AG04450 (cell line): ENCODE data around the gene MXRA8. TPM values are rescaled to one million over a fixed set of nuclear protein-coding genes. Genes with fewer than 3 reads are reported as not detected.

Experiments used
- CTCF ChIA-PET: fragments of 300-600, 350-600 bp; formaldehyde crosslinking; extraction: SDS; loops from one replicate; lab custom pipeline; 2022; ENCODE audit warnings: antibody characterized with exemption, inconsistent platforms; lab: Charles Lee
- POLR2A ChIA-PET: fragments of 350-600 bp; formaldehyde crosslinking; extraction: SDS; loops from one replicate; lab custom pipeline; 2021; ENCODE audit warnings: antibody characterized with exemption, inconsistent platforms; lab: Yijun Ruan, JAX
- DNase-seq: peaks from one replicate; pipeline ENCODE4 v3.0.0-alpha.2; 2011; ENCODE audit warnings: low read depth, low spot score
- H3K27ac ChIP-seq: one replicate; pipeline ENCODE4 v1.5.1; 2012; ENCODE audit warnings: low read depth, low read length, control low read depth
- H3K27me3 ChIP-seq: one replicate; pipeline ENCODE4 v1.6.0; 2012; ENCODE audit warnings: low read length; ENCODE audit not compliant: control insufficient read depth, insufficient read depth
- H3K4me3 ChIP-seq: 2 replicates; pipeline ENCODE4 v1.5.1; 2011; ENCODE audit warnings: mild to moderate bottlenecking, low read depth, low read length, control low read depth
- H3K9me3 ChIP-seq: 2 replicates; pipeline ENCODE4 v1.5.1; 2012; ENCODE audit warnings: low read length; ENCODE audit not compliant: control insufficient read depth, insufficient read depth
- polyA plus RNA-seq: library from polyadenylated mRNA; depleted of rRNA; stranded (reverse); fragments of >200 nt; gene quantifications from 2 replicates; pipeline ENCODE4 v1.2.3, GENCODE V29; 2011
- TF ChIP-seq, protein P1 (sequence below): IDR thresholded peaks from 2 replicates; pipeline ENCODE4 v1.5.1; 2011; ENCODE audit warnings: low read depth, low read length, control low read depth, inconsistent platforms

The MXRA8 gene
- polyA plus RNA-seq, 1 experiment: 186 TPM

DNA sequence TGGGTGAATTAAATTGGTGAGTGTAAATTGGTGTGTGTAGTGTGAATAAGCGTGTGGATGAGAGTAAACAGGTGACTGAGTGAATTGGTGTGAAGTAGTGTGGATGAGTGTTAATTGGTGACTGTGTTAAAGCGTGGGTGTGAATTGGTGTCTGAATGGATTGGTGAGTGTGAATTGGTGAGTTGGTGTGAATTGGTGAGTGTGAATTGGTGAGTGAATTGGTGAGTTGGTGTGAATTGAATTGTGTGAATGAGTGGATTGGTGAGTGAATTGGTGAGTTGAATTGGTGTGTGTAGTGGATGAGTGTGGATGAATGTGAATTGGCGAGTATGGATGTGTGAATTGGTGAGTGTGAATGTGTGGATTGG, 8.3 kb upstream of the MXRA8 start:
- TF ChIP-seq, protein P1, sequence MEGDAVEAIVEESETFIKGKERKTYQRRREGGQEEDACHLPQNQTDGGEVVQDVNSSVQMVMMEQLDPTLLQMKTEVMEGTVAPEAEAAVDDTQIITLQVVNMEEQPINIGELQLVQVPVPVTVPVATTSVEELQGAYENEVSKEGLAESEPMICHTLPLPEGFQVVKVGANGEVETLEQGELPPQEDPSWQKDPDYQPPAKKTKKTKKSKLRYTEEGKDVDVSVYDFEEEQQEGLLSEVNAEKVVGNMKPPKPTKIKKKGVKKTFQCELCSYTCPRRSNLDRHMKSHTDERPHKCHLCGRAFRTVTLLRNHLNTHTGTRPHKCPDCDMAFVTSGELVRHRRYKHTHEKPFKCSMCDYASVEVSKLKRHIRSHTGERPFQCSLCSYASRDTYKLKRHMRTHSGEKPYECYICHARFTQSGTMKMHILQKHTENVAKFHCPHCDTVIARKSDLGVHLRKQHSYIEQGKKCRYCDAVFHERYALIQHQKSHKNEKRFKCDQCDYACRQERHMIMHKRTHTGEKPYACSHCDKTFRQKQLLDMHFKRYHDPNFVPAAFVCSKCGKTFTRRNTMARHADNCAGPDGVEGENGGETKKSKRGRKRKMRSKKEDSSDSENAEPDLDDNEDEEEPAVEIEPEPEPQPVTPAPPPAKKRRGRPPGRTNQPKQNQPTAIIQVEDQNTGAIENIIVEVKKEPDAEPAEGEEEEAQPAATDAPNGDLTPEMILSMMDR: no peak
- ChIA-PET POLR2A (no interaction called here), CTCF (no interaction called here)
- DNase-seq: no peak
- H3K4me3 ChIP-seq: no peak overlapping the region
- H3K9me3 ChIP-seq: no peaks in the 10 kb centered on the region
- H3K27me3 ChIP-seq: no peaks in the 10 kb centered on the region
- no peak overlapping the region for H3K27ac ChIP-seq

DNA sequence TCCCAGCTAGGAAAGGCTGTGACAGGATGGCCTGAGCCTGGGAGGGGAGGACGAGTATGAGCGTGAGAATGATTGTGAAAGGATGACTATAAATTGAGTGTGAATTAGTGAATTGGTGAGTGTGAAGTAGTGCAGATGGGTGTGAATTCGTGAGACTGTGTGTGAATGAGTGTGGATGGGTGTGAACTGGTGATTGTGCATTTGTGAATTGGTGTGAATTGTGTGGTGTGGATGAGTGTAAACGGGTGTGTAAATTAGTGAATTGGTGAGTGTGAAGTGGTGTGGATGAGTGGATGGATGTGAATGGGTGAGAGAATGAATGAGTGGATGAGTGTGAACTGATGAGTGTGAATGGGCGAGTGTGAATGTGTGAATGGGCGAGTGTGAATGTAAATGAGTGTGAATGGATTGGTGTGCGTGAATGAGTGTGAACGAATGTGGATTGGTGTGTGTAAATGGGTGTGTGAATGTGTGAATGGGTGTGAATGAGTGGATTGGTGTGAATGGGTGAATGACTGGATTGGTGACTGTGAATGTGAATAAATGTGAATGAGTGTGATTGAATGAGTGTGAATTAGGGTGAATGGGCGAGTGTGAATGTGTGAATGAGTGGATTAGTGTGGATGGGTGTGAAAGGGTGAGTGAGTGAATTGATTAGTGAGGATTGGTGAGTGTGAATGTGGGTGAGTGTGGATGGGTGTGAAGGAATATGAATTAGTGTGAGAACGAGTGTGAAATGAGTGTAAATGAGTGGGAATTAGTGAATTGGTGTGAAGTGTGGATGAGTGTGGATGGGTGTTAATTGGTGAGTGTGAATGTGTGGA, 7.7 kb upstream of the MXRA8 start:
- H3K27me3 ChIP-seq: no peaks in the 10 kb centered on the region
- H3K4me3 ChIP-seq: no peak overlapping the region
- TF ChIP-seq, protein P1: no peak
- DNase-seq: no peak
- CTCF ChIA-PET: interaction anchor here (0.8 kb wide), 1 partner anchor 8 kb away, joined by 3 read pairs; no protein-coding TSS in a partner anchor
- H3K27ac ChIP-seq: no peak overlapping the region
- POLR2A ChIA-PET: no interaction called here
- no peaks in the 10 kb centered on the region; the same call in 1 of the 2 replicates for H3K9me3 ChIP-seq

DNA sequence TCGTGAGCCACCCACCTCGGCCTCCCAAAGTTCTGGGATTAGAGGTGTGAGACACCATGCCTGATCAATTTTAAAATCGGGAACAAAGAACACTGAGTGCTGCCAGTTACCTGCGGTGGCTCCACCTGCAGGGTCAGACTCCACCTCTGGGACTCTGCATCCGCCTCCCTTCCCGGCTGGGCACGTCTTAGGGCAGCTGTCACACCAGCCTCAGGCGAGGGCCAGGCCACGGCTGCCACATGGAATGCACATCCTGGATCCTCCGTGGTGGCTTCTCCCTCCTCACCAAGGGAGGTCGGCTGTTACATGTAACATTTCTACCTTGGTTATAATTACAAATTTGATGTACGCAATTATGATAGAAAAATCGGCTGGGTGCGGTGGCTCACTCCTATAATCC, 5.9 kb upstream of the MXRA8 start:
- DNase-seq: no peak
- CTCF ChIA-PET: no interaction called here
- H3K27ac ChIP-seq: no peak overlapping the region
- H3K4me3 ChIP-seq: no peak overlapping the region
- POLR2A ChIA-PET: interaction anchor here (0.9 kb wide), 1 partner anchor 11 kb away, joined by 3 read pairs; the partner anchor contains the start of gene AURKAIP1
- H3K9me3 ChIP-seq: no peaks in the 10 kb centered on the region; the same call in 1 of the 2 replicates
- no peaks in the 10 kb centered on the region for H3K27me3 ChIP-seq
- TF ChIP-seq, protein P1: no peak

DNA sequence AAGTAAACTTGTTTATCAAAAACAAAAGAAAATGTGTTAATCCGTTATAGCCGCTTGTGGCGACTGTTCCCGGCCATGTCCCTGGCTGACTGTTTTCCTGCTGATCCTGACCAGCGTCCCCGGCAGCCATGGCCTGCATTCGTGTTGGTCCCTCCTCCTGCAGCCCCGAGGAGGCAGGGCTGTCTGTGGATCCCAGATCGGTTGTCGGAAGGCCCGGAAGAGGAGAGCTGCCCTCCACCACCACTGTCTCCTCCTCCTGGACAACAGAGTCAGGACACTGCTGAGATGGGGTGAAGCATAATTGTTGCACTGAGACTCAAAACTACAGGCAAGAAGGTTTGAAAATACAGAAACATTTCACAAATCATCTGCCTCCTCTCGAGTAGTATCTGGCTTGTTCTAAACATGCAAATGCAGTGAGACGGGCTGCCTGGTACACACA, 3.6 kb upstream of the MXRA8 start:
- H3K27ac ChIP-seq: peak overlapping the region; percentile 99
- TF ChIP-seq, protein P1: peak; percentile 52
- ChIA-PET CTCF (interaction anchor here (1.8 kb wide), 1 partner anchor 10 kb away, joined by 10 read pairs; no protein-coding TSS in a partner anchor), POLR2A (interaction anchor here (0.5 to 1.0 kb wide), 5 partner anchors 10 to 251 kb away, joined by 3 to 7 read pairs (median 4); partner anchors contain the start of gene AURKAIP1)
- no peaks in the 10 kb centered on the region for H3K27me3 ChIP-seq
- no peak overlapping the region for H3K4me3 ChIP-seq
- DNase-seq: peak; percentile 66
- H3K9me3 ChIP-seq: no peaks in the 10 kb centered on the region; the same call in 1 of the 2 replicates
